GM12874 (cell line): Measurements from ENCODE around the gene TAOK1.

Source experiments
- CTCF ChIP-seq: IDR thresholded peaks from 2 replicates; pipeline ENCODE4 v1.5.1; 2011; ENCODE audit warnings: low read depth, mild to moderate bottlenecking, control low read depth, low read length, moderate library complexity; ENCODE audit not compliant: insufficient read depth

TAOK1 gene

GRCh38 chr17:29569245-29569950, 179.2 kb downstream of the TAOK1 start:
- no peak for TF ChIP-seq CTCF

- TF ChIP-seq CTCF: no peak
Observed at GRCh38 chr17:29570521-29570920, 180.4 kb downstream of the TAOK1 start.

- no peak for TF ChIP-seq CTCF
Observed at GRCh38 chr17:29571486-29571882, 181.3 kb downstream of the TAOK1 start.

- TF ChIP-seq CTCF: no peak
Observed at GRCh38 chr17:29571883-29572681, 181.9 kb downstream of the TAOK1 start.

GRCh38 chr17:29572691-29573557, 182.8 kb downstream of the TAOK1 start:
- peak; percentile 58 for TF ChIP-seq CTCF

- no peak for TF ChIP-seq CTCF
Observed at GRCh38 chr17:29573558-29573869, 183.4 kb downstream of the TAOK1 start.
